Glomerular visceral epithelial cell (primary cell): ENCODE results near the gene AKAP7.
"Not testable (repeated sequence)": the region's sequence is repeated elsewhere in the genome, so short reads cannot be mapped to it uniquely, and the experiment has no call there.

Experiments used
- DNase-seq: peaks from one replicate; pipeline ENCODE4 v3.0.0-alpha.2; 2016; ENCODE audit errors: extremely low spot score

AKAP7 gene

DNA sequence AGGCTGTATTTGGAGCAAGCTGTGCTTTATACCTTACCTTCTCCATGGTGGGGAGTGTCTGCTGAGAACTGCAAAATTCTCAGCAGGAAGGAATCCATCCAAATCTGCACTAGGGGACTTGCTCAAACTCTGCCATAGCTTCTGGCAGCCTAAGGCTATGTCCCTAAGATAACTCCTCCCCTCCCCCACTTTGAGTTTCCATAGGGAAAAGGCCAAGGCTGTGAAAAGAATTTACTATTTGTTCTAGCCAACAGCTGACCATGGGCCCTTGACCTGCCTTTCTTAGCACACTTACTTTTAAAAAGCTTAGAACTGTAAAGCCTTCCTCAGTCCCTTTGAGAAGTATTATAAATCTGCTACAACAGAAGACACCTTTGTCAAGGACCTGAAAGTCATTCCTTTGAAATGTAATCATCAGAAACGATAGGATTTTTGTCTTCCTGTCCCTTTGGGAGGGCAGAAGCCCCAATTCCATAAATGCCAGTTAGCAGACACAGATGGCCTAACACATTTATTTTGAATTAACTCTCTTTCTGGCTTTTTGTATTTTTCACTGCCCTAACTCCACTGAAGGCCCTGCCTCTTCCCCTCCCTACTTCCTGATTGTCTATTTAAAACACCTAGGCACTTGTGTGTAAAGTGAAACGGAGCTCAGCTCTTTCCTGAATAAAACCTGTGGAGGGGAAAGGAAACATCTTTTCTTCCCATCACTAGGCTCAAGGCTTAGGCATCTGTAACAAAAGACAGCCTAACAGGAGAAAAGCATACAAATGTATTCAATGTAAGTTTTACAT, 157.1 kb downstream of the AKAP7 start:
- DNase-seq, result no peak

DNA sequence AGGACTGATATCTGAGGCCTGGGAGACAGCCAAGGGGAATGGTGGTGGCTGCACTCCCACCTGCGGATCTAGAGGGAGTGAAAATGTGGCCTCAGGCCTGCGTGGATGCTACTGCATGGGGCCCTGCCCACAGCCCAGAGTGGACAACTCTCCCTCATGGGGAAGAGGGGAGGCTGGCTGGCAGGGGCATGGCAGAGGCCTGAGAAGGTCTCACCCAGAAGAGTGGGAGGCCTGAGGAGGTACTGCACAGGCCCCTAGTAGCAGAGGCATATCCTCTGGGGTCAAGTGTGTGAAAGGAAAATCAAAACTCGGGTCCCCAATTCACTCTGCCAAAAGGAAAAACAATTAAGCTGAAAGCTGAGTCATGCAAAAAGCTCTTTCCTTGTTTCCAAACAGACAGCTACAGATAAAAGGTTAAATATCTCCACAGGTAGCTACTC, 158.2 kb downstream of the AKAP7 start:
- DNase-seq, result no peak

DNA sequence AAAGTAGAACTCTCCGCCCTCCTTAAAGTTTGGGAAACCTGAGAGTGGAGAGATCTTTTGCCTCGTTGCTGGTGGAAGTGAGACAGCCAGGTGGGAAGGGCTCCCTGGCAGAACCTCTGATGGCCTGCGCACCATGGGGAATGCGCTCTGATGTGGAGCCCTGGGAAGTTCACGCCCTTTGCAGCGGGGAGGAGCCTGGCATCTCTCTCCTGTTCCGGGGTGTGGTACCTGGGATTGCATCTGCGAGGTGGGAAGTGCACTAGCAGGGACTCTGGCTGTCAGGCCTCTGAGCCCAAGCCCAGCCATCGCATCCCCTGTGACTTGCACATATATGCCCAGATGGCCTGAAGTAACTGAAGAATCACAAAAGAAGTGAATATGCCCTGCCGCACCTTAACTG, 159.8 kb downstream of the AKAP7 start:
- DNase-seq, result no peak

DNA sequence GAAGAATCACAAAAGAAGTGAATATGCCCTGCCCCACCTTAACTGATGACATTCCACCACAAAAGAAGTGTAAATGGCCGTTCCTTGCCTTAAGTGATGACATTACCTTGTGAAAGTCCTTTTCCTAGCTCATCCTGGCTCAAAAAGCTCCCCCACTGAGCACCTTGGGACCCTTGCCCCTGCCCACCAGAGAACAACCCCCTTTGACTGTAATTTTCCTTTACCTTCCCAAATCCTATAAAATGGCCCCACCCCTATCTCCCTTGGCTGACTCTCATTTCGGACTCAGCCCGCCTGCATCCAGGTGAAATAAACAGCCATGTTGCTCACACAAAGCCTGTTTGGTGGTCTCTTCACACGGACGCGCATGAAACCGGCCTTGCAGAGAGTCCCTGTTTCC, 165.6 kb downstream of the AKAP7 start:
- not testable (repeated sequence) for DNase-seq

DNA sequence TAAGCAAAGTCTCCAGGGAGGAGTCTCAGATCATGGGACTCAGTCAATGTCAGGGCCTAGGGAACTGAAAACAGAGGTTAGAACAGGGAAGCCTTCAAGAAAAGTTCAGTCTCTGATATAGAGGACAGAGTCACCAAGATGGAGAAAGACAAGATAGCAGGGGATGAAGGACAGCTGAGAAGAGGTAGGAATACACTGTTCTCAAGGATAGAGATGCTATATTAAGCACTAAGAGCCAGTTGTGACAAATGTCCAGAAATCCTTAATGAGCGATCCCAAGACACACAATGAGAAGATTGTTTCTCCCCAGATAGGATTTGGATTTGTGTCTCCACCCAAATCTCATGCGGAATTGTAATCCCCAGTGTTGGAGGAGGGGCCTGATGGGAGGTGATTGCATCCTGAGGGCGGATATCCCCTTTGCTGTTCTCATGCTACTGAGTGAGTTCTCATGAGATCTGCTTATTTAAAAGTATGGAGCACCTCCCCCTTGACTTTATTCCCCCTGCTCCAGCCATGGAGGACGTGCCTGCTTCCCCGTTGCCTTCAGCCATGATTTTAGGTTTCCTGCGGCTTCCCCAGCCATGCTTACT, 168.2 kb downstream of the AKAP7 start:
- DNase-seq, result no peak

DNA sequence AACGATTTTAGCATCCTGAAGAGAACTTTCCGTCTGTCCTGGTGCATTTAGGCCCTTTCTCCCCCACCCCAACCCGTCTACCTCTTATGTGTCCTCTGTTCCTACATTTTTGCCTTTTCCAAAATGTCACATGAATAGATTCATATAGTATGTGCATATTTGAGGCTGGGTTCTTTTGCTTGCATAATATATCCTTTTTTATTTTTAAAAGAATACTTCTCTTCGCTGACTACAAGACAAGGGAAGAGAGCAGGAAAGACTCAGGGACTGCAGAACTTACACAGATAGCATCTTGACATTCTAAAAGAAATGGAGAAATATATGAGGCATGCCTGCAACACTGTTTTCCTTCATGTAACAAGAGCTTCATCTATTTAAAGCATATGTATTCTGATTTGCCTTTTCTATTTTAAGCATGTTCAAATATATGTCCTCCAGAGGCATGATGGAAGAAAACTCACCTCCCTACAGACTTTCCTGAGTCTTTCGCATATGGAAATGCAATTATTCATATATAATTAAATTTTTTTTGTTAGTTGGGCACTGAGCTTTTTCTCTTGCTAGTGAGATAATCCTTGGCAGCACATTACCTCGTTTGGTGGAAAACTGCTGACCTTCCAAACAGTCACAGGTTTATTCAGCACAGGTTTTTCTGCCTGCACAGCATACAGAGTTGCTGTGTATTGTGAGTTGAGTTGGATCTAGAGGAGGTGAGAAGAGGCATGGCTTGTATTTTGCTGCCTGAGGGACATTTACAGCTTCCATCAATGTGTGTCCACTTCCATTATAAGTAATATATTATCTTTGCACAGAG, 170.0 kb downstream of the AKAP7 start:
- no peak for DNase-seq

DNA sequence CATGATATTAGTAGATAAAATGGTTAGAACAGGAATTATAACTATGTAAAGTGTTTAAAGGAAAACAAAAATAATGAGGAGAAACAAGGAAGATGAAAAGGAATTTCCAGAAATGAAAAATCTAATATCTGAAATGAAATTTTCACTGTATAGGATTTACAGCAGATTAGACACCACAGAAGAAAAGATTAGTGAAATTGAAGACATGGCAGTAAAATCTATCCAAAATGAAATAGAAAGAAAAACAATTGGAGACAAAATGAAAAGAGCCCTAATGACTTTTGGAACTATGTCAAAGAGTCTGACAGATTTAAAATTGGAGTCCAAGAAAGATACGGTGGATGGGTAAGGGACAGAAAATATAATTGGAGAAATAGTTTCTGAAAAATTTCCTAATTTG, 174.2 kb downstream of the AKAP7 start:
- DNase-seq, result no peak

DNA sequence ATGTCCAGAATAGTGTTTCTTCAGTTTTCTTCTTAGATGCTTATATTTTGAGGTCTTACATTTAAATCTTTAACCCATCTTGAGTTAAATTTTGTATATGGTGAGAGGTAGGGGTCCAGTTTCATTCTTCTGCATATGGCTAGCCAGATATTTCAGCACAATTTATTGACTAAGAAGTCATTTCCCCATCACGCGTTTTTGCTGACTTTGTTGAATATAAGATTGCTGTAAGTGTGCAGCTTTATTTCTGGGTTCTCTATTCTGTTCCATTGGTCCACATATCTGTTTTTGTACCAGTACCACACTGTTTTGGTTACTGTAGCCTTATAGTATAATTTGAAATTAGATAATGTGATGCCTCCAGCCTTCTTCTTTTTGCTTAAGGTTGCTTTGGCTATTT, 179.6 kb downstream of the AKAP7 start:
- no peak for DNase-seq

DNA sequence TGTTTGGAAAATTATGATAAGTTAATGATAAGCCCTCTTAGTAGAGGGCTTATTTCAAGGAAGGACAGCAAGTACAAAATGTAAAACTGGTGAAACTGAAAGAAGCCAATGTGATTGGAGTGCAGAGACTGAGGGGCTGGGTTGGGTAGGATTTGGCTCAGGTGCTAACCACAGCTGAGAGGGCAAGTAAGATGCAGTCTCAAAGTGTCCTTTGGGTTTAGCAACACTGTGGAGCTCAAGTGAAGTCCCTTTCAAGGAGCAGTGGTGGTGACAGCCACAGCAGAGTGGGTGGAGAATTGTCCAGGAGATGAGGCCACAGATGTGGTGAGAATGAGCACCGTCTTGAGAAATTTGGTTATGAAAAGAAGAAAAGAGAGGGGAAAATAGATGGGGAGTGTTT, 181.4 kb downstream of the AKAP7 start:
- no peak for DNase-seq

DNA sequence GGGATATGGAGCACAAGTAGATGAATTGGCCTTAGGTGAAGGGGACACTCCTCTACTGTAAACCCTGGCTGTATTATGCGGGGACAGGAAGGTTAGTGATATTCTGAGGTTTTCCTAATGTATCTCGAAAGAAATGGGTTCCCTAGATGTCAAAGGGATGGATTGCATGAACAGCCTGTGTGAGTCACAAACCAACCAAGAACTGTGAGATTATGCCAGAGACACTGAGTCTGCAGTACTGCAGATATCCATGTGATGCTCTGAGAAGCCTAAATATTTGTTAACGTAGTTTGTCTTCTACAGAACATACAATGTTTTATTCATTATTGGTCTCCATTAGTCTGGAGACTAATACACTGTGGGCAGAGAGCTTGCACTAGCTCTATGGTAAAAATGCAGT, 182.2 kb downstream of the AKAP7 start:
- DNase-seq, result no peak

DNA sequence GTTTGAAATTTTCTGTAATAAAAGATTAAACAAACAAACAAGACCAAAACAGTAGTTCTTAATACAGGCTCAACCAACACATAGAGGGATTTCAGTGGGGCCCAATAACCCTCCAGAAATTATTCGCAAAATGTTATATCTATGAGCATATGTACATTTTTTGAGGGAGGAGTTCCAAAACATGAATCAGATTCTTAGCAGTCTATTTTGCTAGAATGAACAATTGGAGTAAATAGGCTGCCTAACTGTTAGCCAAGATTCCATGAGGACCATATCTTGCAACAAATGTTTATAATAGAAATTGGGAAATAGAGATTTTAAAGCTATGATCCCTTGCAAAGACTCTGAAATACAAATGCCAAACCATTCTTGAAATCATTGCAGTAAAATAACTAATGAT, 186.3 kb downstream of the AKAP7 start:
- no peak for DNase-seq

DNA sequence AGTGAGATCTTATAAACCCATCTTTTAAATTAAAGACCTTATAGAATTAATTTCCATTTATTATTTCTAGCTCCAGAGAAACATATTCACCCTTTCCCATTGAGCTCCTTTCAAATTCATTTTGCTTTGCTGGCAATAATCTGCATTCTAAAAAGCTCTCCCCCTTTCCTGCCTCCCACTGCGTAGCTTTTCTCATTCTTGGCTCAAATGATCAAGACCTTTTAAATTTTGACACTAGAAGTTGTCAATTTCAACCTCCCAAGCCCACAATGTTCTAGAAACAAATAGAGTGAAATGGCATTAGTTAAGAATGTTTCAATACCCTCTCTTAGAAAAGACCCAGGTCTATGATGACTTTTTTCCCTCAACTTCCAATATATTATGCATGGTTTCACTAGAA, 186.9 kb downstream of the AKAP7 start:
- no peak for DNase-seq

DNA sequence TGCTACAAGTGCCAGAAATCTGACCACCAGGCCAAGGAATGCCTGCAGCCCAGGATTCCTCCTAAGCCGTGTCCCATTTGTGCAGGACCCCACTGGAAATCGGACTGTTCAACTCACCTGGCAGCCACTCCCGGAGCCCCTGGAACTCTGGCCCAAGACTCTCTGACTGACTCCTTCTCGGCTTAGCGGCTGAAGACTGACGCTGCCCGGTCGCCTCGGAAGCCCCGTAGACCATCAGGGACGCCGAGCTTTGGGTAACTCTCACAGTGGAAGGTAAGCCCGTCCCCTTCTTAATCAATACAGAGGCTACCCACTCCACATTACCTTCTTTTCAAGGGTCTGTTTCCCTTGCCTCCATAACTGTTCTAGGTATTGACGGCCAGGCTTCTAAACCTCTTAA, 190.4 kb downstream of the AKAP7 start:
- not testable (repeated sequence) for DNase-seq

DNA sequence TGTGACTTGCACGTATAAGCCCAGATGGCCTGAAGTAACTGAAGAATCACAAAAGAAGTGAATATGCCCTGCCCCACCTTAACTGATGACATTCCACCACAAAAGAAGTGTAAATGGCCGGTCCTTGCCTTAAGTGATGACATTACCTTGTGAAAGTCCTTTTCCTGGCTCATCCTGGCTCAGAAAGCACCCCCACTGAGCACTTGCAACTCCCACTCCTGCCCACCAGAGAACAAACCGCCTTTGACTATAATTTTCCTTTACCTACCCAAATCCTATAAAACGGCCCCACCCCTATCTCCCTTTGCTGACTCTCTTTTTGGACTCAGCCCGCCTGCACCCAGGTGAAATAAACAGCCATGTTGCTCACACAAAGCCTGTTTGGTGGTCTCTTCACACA, 193.5 kb downstream of the AKAP7 start:
- not testable (repeated sequence) for DNase-seq

DNA sequence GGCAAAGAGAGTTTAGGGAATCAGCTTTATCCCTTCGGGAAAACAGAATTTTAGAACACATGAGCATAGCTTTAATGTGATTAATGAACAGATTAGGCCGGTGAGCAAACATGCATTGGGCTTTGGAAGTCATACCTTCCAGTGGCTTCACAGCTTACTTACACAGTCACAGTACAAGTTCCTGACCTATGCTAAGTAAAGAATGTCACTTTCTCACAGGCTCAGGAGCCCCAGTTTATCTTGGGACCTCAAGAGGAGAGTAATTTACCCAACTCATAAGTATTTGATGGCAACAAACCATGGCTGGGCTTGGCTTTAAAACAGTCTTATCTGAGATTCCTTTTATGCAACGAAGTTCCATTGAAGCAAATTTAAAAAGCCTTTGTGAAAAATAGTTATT, 195.9 kb downstream of the AKAP7 start:
- DNase-seq, result no peak

DNA sequence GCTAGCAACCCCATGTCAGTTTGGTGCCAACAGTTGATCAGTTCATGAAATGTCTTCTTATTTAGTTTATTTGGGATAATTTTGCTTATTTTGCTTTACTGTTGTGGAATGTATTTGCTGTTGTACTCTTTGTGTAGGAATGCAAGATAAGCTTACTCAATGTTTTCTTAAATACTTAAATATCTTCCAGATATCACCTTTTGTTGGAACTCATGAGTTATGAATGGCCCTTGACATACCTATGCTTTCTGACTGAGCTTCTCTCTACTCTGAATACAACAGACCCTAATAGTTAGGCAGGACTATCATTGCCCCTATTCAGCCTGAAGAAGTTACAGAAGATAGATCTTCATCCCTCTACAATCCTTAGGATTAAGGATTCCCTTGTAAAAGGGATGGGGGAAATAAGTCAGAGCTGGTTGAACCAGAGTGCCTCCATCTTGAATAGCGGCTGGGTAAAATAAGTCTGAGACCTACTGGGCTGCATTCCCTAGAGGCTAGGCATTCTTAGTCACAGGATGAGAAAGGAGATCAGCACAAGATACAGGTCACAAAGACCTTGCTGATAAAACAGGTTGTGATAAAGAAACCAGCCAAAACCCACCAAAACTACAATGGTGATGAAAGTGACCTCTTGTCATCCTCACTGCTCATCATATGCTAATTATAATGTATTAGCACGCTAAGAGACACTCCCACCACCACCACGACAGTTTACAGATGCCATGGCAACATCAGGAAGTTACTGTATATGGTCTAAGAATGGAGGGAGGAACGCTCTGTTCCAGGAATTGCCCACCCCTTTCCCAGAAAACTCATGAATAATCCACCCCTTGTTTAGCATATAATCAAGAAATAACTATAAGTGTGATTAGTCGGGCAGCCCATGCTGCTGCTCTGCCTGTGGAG, 196.9 kb downstream of the AKAP7 start:
- no peak for DNase-seq
